ENCODE data around the gene ATRN. TPM values are rescaled to one million over a fixed set of nuclear protein-coding genes. Genes with fewer than 3 reads are reported as not detected.

Gene ATRN
- polyA plus RNA-seq, 6 donors from 2014 or later: 6.8 to 11.0 (median 7.5) TPM

Other genes starting within 250 kb of the ATRN start
- gene SLC4A11, start 231.8 kb upstream of the ATRN start, polyA plus RNA-seq (ENCODE audit: low read depth in 6 of 6): under 1 TPM in 1 of 6 donors, not detected in 5; 0.17 TPM
- gene DNAAF9, start 63.3 kb upstream of the ATRN start, polyA plus RNA-seq (ENCODE audit: low read depth in 6 of 6): 1 to 10 TPM; 1.2 to 3.0 (median 1.4) TPM
- gene GFRA4, start 192.4 kb downstream of the ATRN start, polyA plus RNA-seq (ENCODE audit: low read depth in 6 of 6): not detected
- not detected for gene ADAM33, start 211.0 kb downstream of the ATRN start, polyA plus RNA-seq (ENCODE audit: low read depth in 6 of 6)
- not detected for gene SIGLEC1, start 241.6 kb downstream of the ATRN start, polyA plus RNA-seq (ENCODE audit: low read depth in 6 of 6)